ENCODE results near the gene FGGY. TPM values are rescaled to one million over a fixed set of nuclear protein-coding genes. Genes with fewer than 3 reads are reported as not detected.

Gene FGGY
- total RNA-seq, 1 donor from 2014 or later, result 12.6 TPM

- TF ChIP-seq CTCF (conservative IDR thresholded peaks at IDR 0.05), result no peak
- Mint-ChIP-seq H3K4me3 (no peak overlapping the region), H3K36me3 (no peaks in the 10 kb centered on the region), H3K27me3 (no peaks in the 10 kb centered on the region), H3K9me3 (no peaks in the 10 kb centered on the region), H3K4me1 (ENCODE audit: unreplicated experiment) (peaks cover 17% of the 10 kb centered on the region), H3K27ac (no peak overlapping the region)
- DNase-seq (ENCODE audit: extremely low spot score, unreplicated experiment), result no peak
These were observed 115.9 kb downstream of the FGGY start for GRCh38 chr1:59412718-59413326.

DNA sequence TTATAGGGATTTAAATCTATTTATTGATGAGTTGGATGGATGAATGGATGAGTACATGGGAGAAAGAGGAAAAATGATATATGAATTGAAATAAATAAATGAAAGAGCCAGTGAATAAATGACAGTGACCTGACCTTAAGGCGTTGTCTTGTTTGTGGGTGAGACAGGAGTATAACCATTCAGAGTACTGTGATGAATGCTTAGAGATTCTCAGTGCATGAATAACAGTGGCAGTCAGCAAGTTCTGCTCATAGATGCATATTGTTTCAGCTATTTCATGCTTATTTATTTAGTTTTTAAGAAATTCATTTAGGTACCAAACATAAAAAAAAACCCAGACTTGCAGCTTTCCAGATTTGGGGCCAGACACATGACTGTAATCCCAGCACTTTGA is 116.4 kb downstream of the FGGY start:
- Mint-ChIP-seq H3K4me1 (ENCODE audit: unreplicated experiment) (peaks cover 21% of the 10 kb centered on the region), H3K4me3 (no peak overlapping the region), H3K36me3 (no peaks in the 10 kb centered on the region), H3K27me3 (no peaks in the 10 kb centered on the region), H3K27ac (no peak overlapping the region), H3K9me3 (peaks cover 5% of the 10 kb centered on the region)
- TF ChIP-seq CTCF (conservative IDR thresholded peaks at IDR 0.05), result no peak
- no peak for DNase-seq (ENCODE audit: extremely low spot score, unreplicated experiment)

- no peaks in the 10 kb centered on the region for H3K27me3 Mint-ChIP-seq
- TF ChIP-seq CTCF (conservative IDR thresholded peaks at IDR 0.05), result no peak
- H3K27ac Mint-ChIP-seq, result no peak overlapping the region
- peaks cover 6% of the 10 kb centered on the region for H3K9me3 Mint-ChIP-seq
- no peak overlapping the region for H3K4me3 Mint-ChIP-seq
- no peaks in the 10 kb centered on the region for H3K36me3 Mint-ChIP-seq
- H3K4me1 Mint-ChIP-seq (ENCODE audit: unreplicated experiment), result peaks cover 15% of the 10 kb centered on the region
- DNase-seq (ENCODE audit: extremely low spot score, unreplicated experiment), result no peak
These were observed 117.7 kb downstream of the FGGY start for GRCh38 chr1:59414406-59415133.

DNA sequence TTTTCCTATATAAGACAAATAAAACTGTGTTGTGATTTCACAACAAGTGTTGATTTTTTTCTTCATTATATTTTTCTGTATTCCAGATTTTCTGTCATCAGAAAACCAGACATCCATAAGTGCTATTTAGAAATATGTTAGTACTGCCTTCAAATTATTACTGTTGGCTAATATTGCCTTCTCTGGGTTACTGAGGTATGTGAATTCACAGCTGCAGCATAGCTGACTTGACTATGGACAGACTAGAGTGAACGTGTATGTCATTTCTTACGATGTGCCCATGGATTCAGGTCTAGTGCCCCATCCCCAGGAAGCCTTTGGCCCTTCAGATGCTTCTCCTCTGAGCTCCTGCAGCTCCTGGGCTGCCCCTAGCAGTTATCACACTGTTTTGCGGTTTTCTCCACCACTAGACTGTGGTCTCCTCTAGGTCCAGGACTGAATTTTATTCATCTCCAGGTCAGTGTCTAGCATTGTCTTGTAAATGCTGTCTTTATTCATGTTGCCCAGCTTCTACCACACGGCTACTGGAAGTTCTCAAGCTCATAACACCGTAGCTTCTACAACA is 118.5 kb downstream of the FGGY start:
- H3K27ac Mint-ChIP-seq, result no peak overlapping the region
- no peaks in the 10 kb centered on the region for H3K36me3 Mint-ChIP-seq
- no peak for DNase-seq (ENCODE audit: extremely low spot score, unreplicated experiment)
- peaks cover 6% of the 10 kb centered on the region for H3K9me3 Mint-ChIP-seq
- H3K4me3 Mint-ChIP-seq, result no peak overlapping the region
- peaks cover 23% of the 10 kb centered on the region for H3K4me1 Mint-ChIP-seq (ENCODE audit: unreplicated experiment)
- no peaks in the 10 kb centered on the region for H3K27me3 Mint-ChIP-seq
- TF ChIP-seq CTCF (conservative IDR thresholded peaks at IDR 0.05), result no peak

- peaks cover 6% of the 10 kb centered on the region for H3K9me3 Mint-ChIP-seq
- H3K27me3 Mint-ChIP-seq, result no peaks in the 10 kb centered on the region
- no peak overlapping the region for H3K27ac Mint-ChIP-seq
- TF ChIP-seq CTCF (conservative IDR thresholded peaks at IDR 0.05), result no peak
- H3K4me3 Mint-ChIP-seq, result no peak overlapping the region
- H3K4me1 Mint-ChIP-seq (ENCODE audit: unreplicated experiment), result peaks cover 23% of the 10 kb centered on the region
- no peaks in the 10 kb centered on the region for H3K36me3 Mint-ChIP-seq
- DNase-seq (ENCODE audit: extremely low spot score, unreplicated experiment), result no peak
These were observed 119.0 kb downstream of the FGGY start for GRCh38 chr1:59415881-59416280.

Data from type B pancreatic cell (in vitro differentiated cells).